Activated CD4-positive, alpha-beta T cell treated with anti-CD3 and anti-CD28 coated beads for 24 hours (primary cell): Measurements from ENCODE around the gene TTBK2.
"Not testable (repeated sequence)": the region's sequence is repeated elsewhere in the genome, so short reads cannot be mapped to it uniquely, and the experiment has no call there.

ENCODE experiments used
- DNase-seq, 2 donors: peaks; one replicate each; pipeline ENCODE4 v3.0.0-alpha.2; 2020; ENCODE audit warnings: low read depth in 2 of 2

Gene TTBK2

GRCh38 chr15:42826251-42826890, 94.2 kb downstream of the TTBK2 start:
- no peak for DNase-seq

- no peak for DNase-seq
These were observed 95.0 kb downstream of the TTBK2 start for GRCh38 chr15:42825599-42825998.

GRCh38 chr15:42820811-42821210, 99.8 kb downstream of the TTBK2 start:
- DNase-seq = no peak

- no peak for DNase-seq
These were observed 100.8 kb downstream of the TTBK2 start for GRCh38 chr15:42819786-42820185.

GRCh38 chr15:42811433-42811832, 109.1 kb downstream of the TTBK2 start:
- DNase-seq = no peak

GRCh38 chr15:42808913-42809312, 111.7 kb downstream of the TTBK2 start:
- DNase-seq = no peak

- no peak for DNase-seq
These were observed 115.3 kb downstream of the TTBK2 start for GRCh38 chr15:42805266-42805665.

- DNase-seq = no peak
These were observed 115.8 kb downstream of the TTBK2 start for GRCh38 chr15:42804739-42805138.

GRCh38 chr15:42803436-42803835, 117.1 kb downstream of the TTBK2 start:
- no peak for DNase-seq

- no peak for DNase-seq
These were observed 118.4 kb downstream of the TTBK2 start for GRCh38 chr15:42802168-42802567.

GRCh38 chr15:42800731-42801474, 119.7 kb downstream of the TTBK2 start:
- no peak for DNase-seq

- no peak for DNase-seq
These were observed 121.8 kb downstream of the TTBK2 start for GRCh38 chr15:42798802-42799201.

GRCh38 chr15:42796955-42797782, 123.4 kb downstream of the TTBK2 start:
- no peak for DNase-seq

GRCh38 chr15:42788725-42789124, 131.9 kb downstream of the TTBK2 start:
- DNase-seq = no peak

GRCh38 chr15:42786978-42787377, 133.6 kb downstream of the TTBK2 start:
- DNase-seq = no peak

GRCh38 chr15:42785569-42785968, 135.0 kb downstream of the TTBK2 start:
- DNase-seq = no peak

- DNase-seq = no peak
These were observed 135.9 kb downstream of the TTBK2 start for GRCh38 chr15:42784705-42785104.

GRCh38 chr15:42782716-42783115, 137.9 kb downstream of the TTBK2 start:
- DNase-seq = no peak

GRCh38 chr15:42775416-42775815, 145.2 kb downstream of the TTBK2 start:
- no peak for DNase-seq

GRCh38 chr15:42772901-42773300, 147.7 kb downstream of the TTBK2 start:
- DNase-seq = no peak

- no peak for DNase-seq
These were observed 148.4 kb downstream of the TTBK2 start for GRCh38 chr15:42772144-42772543.

- not testable (repeated sequence) for DNase-seq
These were observed 154.5 kb downstream of the TTBK2 start for GRCh38 chr15:42766109-42766508.
